Mammary epithelial cell (primary cell): ENCODE results near the gene PPP1R13L.

ENCODE experiments used
- EZH2 ChIP-seq: IDR thresholded peaks from 2 replicates; pipeline ENCODE4 v1.6.1; 2012; ENCODE audit warnings: low read length, inconsistent platforms, borderline replicate concordance
- TF ChIP-seq, protein P1 (sequence below), 2 donors: IDR thresholded peaks in 1 of 2; conservative IDR thresholded peaks in 1 of 2; 2 replicates each; pipeline ENCODE4 v1.5.1; 2011 to 2012; ENCODE audit warnings: inconsistent platforms in 2 of 2, low read length in 2 of 2, mild to moderate bottlenecking in 2 of 2, control low read depth in 1 of 2, low read depth in 1 of 2; ENCODE audit not compliant: insufficient read depth in 1 of 2; ENCODE audit errors: extremely low read depth in 1 of 2

DNA sequence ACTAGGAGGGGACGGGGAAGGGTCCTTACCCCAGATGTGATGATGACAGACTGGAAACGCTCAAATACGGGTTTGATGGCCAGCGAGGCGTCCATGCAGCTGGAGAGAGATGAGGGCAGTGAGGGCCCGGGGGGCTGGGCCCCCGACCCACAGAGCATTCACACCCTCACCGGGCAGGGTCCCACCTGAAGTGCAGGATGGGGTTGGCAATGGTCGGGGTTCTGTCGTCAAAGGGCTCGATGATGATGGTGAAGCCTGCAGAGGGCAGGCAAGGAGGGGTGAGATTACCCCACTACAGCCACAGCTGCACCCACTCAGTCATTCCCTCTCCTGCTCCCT is 47.5 kb downstream of the PPP1R13L start:
- TF ChIP-seq, protein P1, sequence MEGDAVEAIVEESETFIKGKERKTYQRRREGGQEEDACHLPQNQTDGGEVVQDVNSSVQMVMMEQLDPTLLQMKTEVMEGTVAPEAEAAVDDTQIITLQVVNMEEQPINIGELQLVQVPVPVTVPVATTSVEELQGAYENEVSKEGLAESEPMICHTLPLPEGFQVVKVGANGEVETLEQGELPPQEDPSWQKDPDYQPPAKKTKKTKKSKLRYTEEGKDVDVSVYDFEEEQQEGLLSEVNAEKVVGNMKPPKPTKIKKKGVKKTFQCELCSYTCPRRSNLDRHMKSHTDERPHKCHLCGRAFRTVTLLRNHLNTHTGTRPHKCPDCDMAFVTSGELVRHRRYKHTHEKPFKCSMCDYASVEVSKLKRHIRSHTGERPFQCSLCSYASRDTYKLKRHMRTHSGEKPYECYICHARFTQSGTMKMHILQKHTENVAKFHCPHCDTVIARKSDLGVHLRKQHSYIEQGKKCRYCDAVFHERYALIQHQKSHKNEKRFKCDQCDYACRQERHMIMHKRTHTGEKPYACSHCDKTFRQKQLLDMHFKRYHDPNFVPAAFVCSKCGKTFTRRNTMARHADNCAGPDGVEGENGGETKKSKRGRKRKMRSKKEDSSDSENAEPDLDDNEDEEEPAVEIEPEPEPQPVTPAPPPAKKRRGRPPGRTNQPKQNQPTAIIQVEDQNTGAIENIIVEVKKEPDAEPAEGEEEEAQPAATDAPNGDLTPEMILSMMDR (conservative IDR thresholded peaks at IDR 0.05 in 1 of 2, IDR thresholded peaks at IDR 0.05 in 1 of 2; ENCODE audit: extremely low read depth in 1 of 2, insufficient read depth in 1 of 2, low read depth in 1 of 2, low read length in 2 of 2): no peak
- no peak for TF ChIP-seq EZH2
